CD4-positive, alpha-beta T cell (primary cell): ENCODE results near the gene IKZF1. TPM values are rescaled to one million over a fixed set of nuclear protein-coding genes. Genes with fewer than 3 reads are reported as not detected.

ENCODE experiments used
- ATAC-seq: fragments of 200-7000 bp; cut with Tn5 transposase; one replicate; pipeline ENCODE4 v1.10.0; 2022; ENCODE audit warnings: mild to moderate bottlenecking; ENCODE audit not compliant: poor library complexity
- CTCF ChIA-PET: fragments of 350-600 bp; sonication (Branson Sonifier 250); formaldehyde crosslinking; loops from one replicate; lab custom pipeline; 2021; ENCODE audit warnings: antibody characterized with exemption, inconsistent platforms; lab: Charles Lee
- POLR2A ChIA-PET: fragments of 350-600 bp; sonication (Branson Sonifier 250); formaldehyde crosslinking; loops from one replicate; lab custom pipeline; 2021; ENCODE audit warnings: antibody characterized with exemption, inconsistent platforms; lab: Charles Lee
- DNase-seq, 14 experiments: peaks; one replicate each; pipeline ENCODE4 v3.0.0-alpha.2; 2013 to 2020; ENCODE audit warnings: mixed read lengths in 2 of 14
- H3K27ac ChIP-seq, 2 donors: one replicate each; pipeline versions ENCODE4 v1.5.1 to v1.7.0; 2013; ENCODE audit warnings: low read length in 2 of 2, low read depth in 1 of 2, mild to moderate bottlenecking in 1 of 2
- H3K27me3 ChIP-seq, 2 experiments: 1 replicate in 1 of 2; 2 replicates in 1 of 2; pipeline versions ENCODE4 v1.6.1 to v1.7.0; 2013; ENCODE audit warnings: low read length in 2 of 2, control low read depth in 1 of 2, mild to moderate bottlenecking in 1 of 2, moderate library complexity in 1 of 2; ENCODE audit not compliant: insufficient read depth in 2 of 2, control insufficient read depth in 1 of 2
- H3K36me3 ChIP-seq: one replicate; pipeline ENCODE4 v1.6.1; 2013; ENCODE audit warnings: low read length, control low read depth; ENCODE audit not compliant: insufficient read depth
- H3K4me1 ChIP-seq: one replicate; pipeline ENCODE4 v1.6.1; 2013; ENCODE audit warnings: low read length, control low read depth; ENCODE audit not compliant: insufficient read depth
- H3K4me3 ChIP-seq: one replicate; pipeline ENCODE4 v1.5.1; 2013; ENCODE audit warnings: mild to moderate bottlenecking, low read length, moderate library complexity
- H3K9me3 ChIP-seq, 2 experiments: 1 replicate in 1 of 2; 2 replicates in 1 of 2; pipeline versions ENCODE4 v1.6.1 to v1.7.0; 2013; ENCODE audit warnings: low read length in 2 of 2, mild to moderate bottlenecking in 2 of 2, control low read depth in 1 of 2, moderate library complexity in 1 of 2; ENCODE audit not compliant: control insufficient read depth in 1 of 2, insufficient read depth in 1 of 2
- H3K27ac Mint-ChIP-seq: one replicate; pipeline ENCODE4 v1.8.0; 2020; ENCODE audit warnings: mixed read lengths
- H3K27me3 Mint-ChIP-seq: one replicate; pipeline ENCODE4 v1.8.0; 2021; ENCODE audit warnings: mixed read lengths
- H3K36me3 Mint-ChIP-seq: one replicate; pipeline ENCODE4 v1.8.0; 2021; ENCODE audit warnings: low read depth, mixed read lengths
- H3K4me1 Mint-ChIP-seq: one replicate; pipeline ENCODE4 v1.8.0; 2021; ENCODE audit warnings: low read depth, mixed read lengths
- H3K4me3 Mint-ChIP-seq: one replicate; pipeline ENCODE4 v1.8.0; 2020; ENCODE audit warnings: mild to moderate bottlenecking, mixed read lengths
- H3K9me3 Mint-ChIP-seq: one replicate; pipeline ENCODE4 v1.8.0; 2020; ENCODE audit warnings: mixed read lengths
- intact Hi-C, 2 experiments: fragments of 100-400 bp; cut with DNase I in 1 of 2; cut with micrococcal nuclease in 1 of 2; formaldehyde crosslinking; loops; one replicate each; pipeline versions ENCODE4 v1.15.1 to v1.9.0; 2023 to 2025; cut with DNase I, micrococcal nuclease
- total RNA-seq, 174 experiments: library from RNA in 2 of 174; stranded (reverse) in 2 of 174; gene quantifications; one replicate each; pipeline ENCODE4 v1.2.3 and lab custom pipeline; 2021 to 2026
- TF ChIP-seq, protein P1 (sequence below): fragments of 200-600 bp; IDR thresholded peaks from one replicate; pipeline ENCODE4 v1.8.0; 2022; ENCODE audit warnings: antibody characterized with exemption, mild to moderate bottlenecking

Gene IKZF1
- total RNA-seq, 2 experiments from 2014 or later: 297 to 300 TPM

DNA sequence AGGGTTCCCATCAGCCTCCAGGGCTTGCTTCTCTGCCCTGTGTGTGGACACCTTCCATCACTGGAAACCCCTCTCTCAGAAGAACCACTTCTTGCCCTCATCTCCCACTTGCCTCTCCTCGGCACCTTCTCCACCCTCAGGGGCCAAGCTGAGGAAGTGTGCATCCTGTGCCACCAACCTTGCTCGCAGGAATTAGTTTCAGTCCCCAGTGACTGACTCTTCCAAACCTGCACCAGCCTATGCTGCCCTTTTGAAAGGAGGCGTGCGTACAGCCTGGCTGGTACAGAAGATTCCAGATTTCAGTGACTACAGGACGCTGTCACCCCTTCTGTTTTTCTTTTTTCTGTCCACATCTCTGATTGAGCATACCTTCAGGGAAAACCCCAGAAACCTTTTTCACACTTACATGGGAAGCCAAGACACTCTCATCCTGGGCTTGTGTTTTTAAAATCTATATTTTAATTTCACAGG is 67.1 kb downstream of the IKZF1 start:
- Mint-ChIP-seq H3K27ac (no peak overlapping the region), H3K36me3 (peaks cover 97% of the 10 kb centered on the region), H3K4me3 (peak overlapping the region; percentile 50), H3K27me3 (no peaks in the 10 kb centered on the region), H3K4me1 (peaks cover 97% of the 10 kb centered on the region), H3K9me3 (no peaks in the 10 kb centered on the region)
- H3K36me3 ChIP-seq: peaks cover 88% of the 10 kb centered on the region
- H3K4me1 ChIP-seq: peaks cover 83% of the 10 kb centered on the region
- peak overlapping the region; percentile 46 to 51 for H3K27ac ChIP-seq
- H3K4me3 ChIP-seq: no peak overlapping the region
- ChIA-PET CTCF (interaction anchor here (1.6 to 6.4 kb wide), 3 partner anchors 46 to 167 kb away, joined by 5 to 87 read pairs (median 6); no protein-coding TSS in a partner anchor), POLR2A (interaction anchor here (2.0 to 43.3 kb wide), 5 partner anchors 11 to 167 kb away, joined by 5 to 2111 read pairs (median 71); partner anchors contain the start of gene IKZF1)
- intact Hi-C loops: loop anchor here in 1 of 2 experiments (2.0 kb wide), 1 partner anchor 45 kb away; no protein-coding TSS in a partner anchor
- no peaks in the 10 kb centered on the region for H3K9me3 ChIP-seq
- H3K27me3 ChIP-seq: no peaks in the 10 kb centered on the region
- TF ChIP-seq, protein P1, sequence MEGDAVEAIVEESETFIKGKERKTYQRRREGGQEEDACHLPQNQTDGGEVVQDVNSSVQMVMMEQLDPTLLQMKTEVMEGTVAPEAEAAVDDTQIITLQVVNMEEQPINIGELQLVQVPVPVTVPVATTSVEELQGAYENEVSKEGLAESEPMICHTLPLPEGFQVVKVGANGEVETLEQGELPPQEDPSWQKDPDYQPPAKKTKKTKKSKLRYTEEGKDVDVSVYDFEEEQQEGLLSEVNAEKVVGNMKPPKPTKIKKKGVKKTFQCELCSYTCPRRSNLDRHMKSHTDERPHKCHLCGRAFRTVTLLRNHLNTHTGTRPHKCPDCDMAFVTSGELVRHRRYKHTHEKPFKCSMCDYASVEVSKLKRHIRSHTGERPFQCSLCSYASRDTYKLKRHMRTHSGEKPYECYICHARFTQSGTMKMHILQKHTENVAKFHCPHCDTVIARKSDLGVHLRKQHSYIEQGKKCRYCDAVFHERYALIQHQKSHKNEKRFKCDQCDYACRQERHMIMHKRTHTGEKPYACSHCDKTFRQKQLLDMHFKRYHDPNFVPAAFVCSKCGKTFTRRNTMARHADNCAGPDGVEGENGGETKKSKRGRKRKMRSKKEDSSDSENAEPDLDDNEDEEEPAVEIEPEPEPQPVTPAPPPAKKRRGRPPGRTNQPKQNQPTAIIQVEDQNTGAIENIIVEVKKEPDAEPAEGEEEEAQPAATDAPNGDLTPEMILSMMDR: no peak
- ATAC-seq (no peak), DNase-seq (no peak)

DNA sequence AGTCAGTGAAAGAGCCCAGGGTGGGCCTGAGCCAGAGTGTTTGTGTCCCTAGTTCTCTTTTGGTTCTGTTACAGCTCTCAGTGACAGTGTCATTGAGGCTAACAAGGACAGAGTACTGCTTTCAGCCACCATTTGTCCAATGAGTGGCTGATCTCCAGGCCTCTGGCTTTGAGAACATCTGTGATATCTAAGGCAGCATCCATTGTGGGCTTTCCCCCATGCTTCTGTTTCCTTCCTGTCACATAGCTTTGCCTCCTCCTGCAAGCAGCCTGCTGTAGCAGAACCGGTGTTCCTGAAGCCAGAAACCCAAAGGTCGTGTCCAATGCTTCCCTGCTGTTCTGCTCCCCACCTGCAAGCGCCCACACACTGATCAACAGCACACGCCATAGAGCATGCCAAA is 68.4 kb downstream of the IKZF1 start:
- Mint-ChIP-seq H3K9me3 (no peaks in the 10 kb centered on the region), H3K27me3 (no peaks in the 10 kb centered on the region), H3K4me3 (peak overlapping the region; percentile 66), H3K27ac (no peak overlapping the region), H3K4me1 (peaks cover 97% of the 10 kb centered on the region), H3K36me3 (peaks cover 97% of the 10 kb centered on the region)
- Histone ChIP-seq H3K4me3 (no peak overlapping the region), H3K36me3 (peaks cover 95% of the 10 kb centered on the region), H3K27me3 (no peaks in the 10 kb centered on the region), H3K4me1 (peaks cover 81% of the 10 kb centered on the region), H3K9me3 (no peaks in the 10 kb centered on the region), H3K27ac (peak overlapping the region; percentile 25 to 51)
- DNase-seq (peak in 2 of 14 experiments; percentile 54 to 58), ATAC-seq (no peak)
- TF ChIP-seq, protein P1: no peak
- ChIA-PET POLR2A (interaction anchor here (0.6 to 43.3 kb wide), 14 partner anchors 9 to 292 kb away, joined by 3 to 2111 read pairs (median 5); partner anchors contain the start of gene IKZF1), CTCF (interaction anchor here (1.0 to 2.7 kb wide), 2 partner anchors 45 to 167 kb away, joined by 3 to 16 read pairs; no protein-coding TSS in a partner anchor)
- intact Hi-C loops: no loop called here

DNA sequence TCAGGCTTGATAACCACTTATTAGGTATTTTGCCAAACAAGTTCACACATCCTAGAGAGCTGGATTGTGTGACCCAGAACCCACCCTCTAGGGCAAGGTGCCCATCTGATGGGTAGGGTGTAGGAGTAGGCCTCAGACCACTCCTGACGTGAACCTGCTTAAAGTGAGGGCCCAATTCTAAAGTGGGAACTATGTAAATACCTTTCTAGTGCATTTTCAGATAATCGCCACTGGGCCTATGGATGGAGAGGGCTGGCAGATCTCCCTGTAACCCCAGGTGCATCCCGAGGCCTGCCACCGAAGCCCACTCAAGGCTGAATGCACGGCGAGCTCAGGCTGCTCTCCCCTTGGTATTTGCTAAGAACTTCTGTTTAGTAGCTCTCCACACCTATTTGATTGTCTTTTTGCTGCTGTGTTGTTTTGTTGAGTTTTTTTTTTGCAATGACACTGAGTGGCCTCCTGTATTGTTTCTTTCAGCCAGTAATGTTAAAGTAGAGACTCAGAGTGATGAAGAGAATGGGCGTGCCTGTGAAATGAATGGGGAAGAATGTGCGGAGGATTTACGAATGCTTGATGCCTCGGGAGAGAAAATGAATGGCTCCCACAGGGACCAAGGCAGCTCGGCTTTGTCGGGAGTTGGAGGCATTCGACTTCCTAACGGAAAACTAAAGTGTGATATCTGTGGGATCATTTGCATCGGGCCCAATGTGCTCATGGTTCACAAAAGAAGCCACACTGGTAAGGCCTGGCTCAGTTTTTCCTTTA is 71.7 kb downstream of the IKZF1 start:
- Histone ChIP-seq H3K27ac (peak overlapping the region; percentile 8 to 38), H3K9me3 (no peaks in the 10 kb centered on the region), H3K4me3 (no peak overlapping the region), H3K36me3 (peaks cover 98% of the 10 kb centered on the region), H3K27me3 (no peaks in the 10 kb centered on the region), H3K4me1 (peaks cover 85% of the 10 kb centered on the region)
- Mint-ChIP-seq H3K36me3 (peaks cover 100% of the 10 kb centered on the region), H3K9me3 (no peaks in the 10 kb centered on the region), H3K27me3 (no peaks in the 10 kb centered on the region), H3K4me3 (no peak overlapping the region), H3K4me1 (peaks cover 100% of the 10 kb centered on the region), H3K27ac (no peak overlapping the region)
- no peak for DNase-seq
- intact Hi-C loops: no loop called here
- CTCF ChIA-PET: no interaction called here
- TF ChIP-seq, protein P1: no peak
- POLR2A ChIA-PET: interaction anchor here (1.2 to 43.3 kb wide), 7 partner anchors 7 to 169 kb away, joined by 4 to 2111 read pairs (median 5); partner anchors contain the start of gene IKZF1
- no peak for ATAC-seq
